Keratinocyte (primary cell): ENCODE results near the gene GALNT8. TPM values are rescaled to one million over a fixed set of nuclear protein-coding genes. Genes with fewer than 3 reads are reported as not detected.

ENCODE experiments used
- DNase-seq: peaks from one replicate; pipeline ENCODE4 v3.0.0-alpha.2; 2011; ENCODE audit warnings: low read depth, missing footprints, low spot score
- FAIRE-seq: peaks from 2 replicates; lab custom pipeline; 2011; peaks lifted over from hg19 to GRCh38; lab: Jason Lieb, UNC
- H2AFZ ChIP-seq: 2 replicates; pipeline ENCODE4 v1.6.0; 2012; ENCODE audit warnings: low read length, control low read depth, inconsistent platforms; ENCODE audit not compliant: control insufficient read depth
- H3K27ac ChIP-seq: 2 replicates; pipeline ENCODE4 v1.5.1; 2011; ENCODE audit warnings: low read length; ENCODE audit not compliant: control insufficient read depth, insufficient read depth
- H3K27me3 ChIP-seq: 3 replicates; pipeline ENCODE4 v1.6.0; 2011; ENCODE audit warnings: low read length; ENCODE audit not compliant: control insufficient read depth, insufficient read depth; ENCODE audit errors: extremely low read depth
- H3K36me3 ChIP-seq, 2 experiments: 2 replicates in 1 of 2; 3 replicates in 1 of 2; pipeline ENCODE4 v1.5.1; 2011; ENCODE audit warnings: low read length in 2 of 2, mild to moderate bottlenecking in 1 of 2; ENCODE audit not compliant: control insufficient read depth in 2 of 2, insufficient read depth in 2 of 2; ENCODE audit errors: extremely low read depth in 1 of 2
- H3K4me1 ChIP-seq: 3 replicates; pipeline ENCODE4 v1.5.1; 2011; ENCODE audit warnings: low read length; ENCODE audit not compliant: control insufficient read depth, insufficient read depth; ENCODE audit errors: extremely low read depth
- H3K4me2 ChIP-seq: 3 replicates; pipeline ENCODE4 v1.6.0; 2011; ENCODE audit warnings: low read depth, low read length; ENCODE audit not compliant: control insufficient read depth, insufficient read depth; ENCODE audit errors: extremely low read depth
- H3K4me3 ChIP-seq, 3 experiments: fragments of 200-600 bp in 1 of 3; sonication (generic) in 1 of 3; 2 replicates in 2 of 3; 3 replicates in 1 of 3; pipeline ENCODE4 v1.5.1; 2011 to 2016; ENCODE audit warnings: low read length in 3 of 3, mild to moderate bottlenecking in 3 of 3, control low read depth in 2 of 3, inconsistent platforms in 1 of 3, low read depth in 1 of 3, mixed read lengths in 1 of 3, mixed run types in 1 of 3, moderate library complexity in 1 of 3; ENCODE audit not compliant: control insufficient read depth in 2 of 3, insufficient read depth in 2 of 3; ENCODE audit errors: extremely low read depth in 1 of 3
- H3K79me2 ChIP-seq: 2 replicates; pipeline ENCODE4 v1.6.0; 2012; ENCODE audit warnings: low read length; ENCODE audit not compliant: control insufficient read depth, insufficient read depth
- H3K9ac ChIP-seq: 3 replicates; pipeline ENCODE4 v1.6.0; 2011; ENCODE audit warnings: low read length; ENCODE audit not compliant: control insufficient read depth, insufficient read depth; ENCODE audit errors: extremely low read depth
- H3K9me1 ChIP-seq: 3 replicates; pipeline ENCODE4 v1.6.0; 2011; ENCODE audit warnings: low read length; ENCODE audit not compliant: control insufficient read depth, insufficient read depth; ENCODE audit errors: extremely low read depth
- H3K9me3 ChIP-seq: 2 replicates; pipeline ENCODE4 v1.5.1; 2012; ENCODE audit warnings: low read depth, low read length; ENCODE audit not compliant: control insufficient read depth
- H4K20me1 ChIP-seq: 3 replicates; pipeline ENCODE4 v1.6.0; 2011; ENCODE audit warnings: low read length; ENCODE audit not compliant: control insufficient read depth, insufficient read depth; ENCODE audit errors: extremely low read depth
- EZH2 ChIP-seq: IDR thresholded peaks from one replicate; pipeline ENCODE4 v1.6.1; 2012; ENCODE audit warnings: inconsistent platforms, mild to moderate bottlenecking, low read length, moderate library complexity
- dilution Hi-C: fragments of 300-500 bp; cut with MboI; formaldehyde crosslinking; loops from one replicate; pipeline ENCODE4 v1.7.0; 2020; ENCODE audit warnings: low sequenced_read_pairs; ENCODE audit not compliant: extremely low pct_ligation_motif_present
- polyA plus RNA-seq, 5 experiments: library from polyadenylated mRNA; depleted of rRNA in 3 of 5; stranded (reverse) in 3 of 5; stranded (forward) in 1 of 5; unstranded in 1 of 5; fragments of >200 nt; gene quantifications; 1 replicate in 1 of 5; 2 replicates in 3 of 5; 3 replicates in 1 of 5; pipeline versions ENCODE4 v1.2.1 to v1.2.3, GENCODE V29; 2011 to 2012; ENCODE audit warnings: missing spikeins in 2 of 5, low read depth in 1 of 5, low replicate concordance in 1 of 5
- TF ChIP-seq, protein P1 (sequence below), 3 experiments: IDR thresholded peaks in 1 of 3; conservative IDR thresholded peaks in 1 of 3; optimal IDR thresholded peaks in 1 of 3; 2 replicates in 2 of 3; 3 replicates in 1 of 3; pipeline versions ENCODE3 to v1.5.1; 2011; ENCODE audit warnings: low read length in 3 of 3, mild to moderate bottlenecking in 3 of 3, moderate library complexity in 2 of 3, control low read depth in 1 of 3, inconsistent platforms in 1 of 3; ENCODE audit not compliant: insufficient read depth in 2 of 3; ENCODE audit errors: extremely low read depth in 1 of 3

The GALNT8 gene
- polyA plus RNA-seq, 1 donor (not counting 4 experiments of a cell fraction or from before 2014, with no cell fraction given): 0.10 TPM

DNA sequence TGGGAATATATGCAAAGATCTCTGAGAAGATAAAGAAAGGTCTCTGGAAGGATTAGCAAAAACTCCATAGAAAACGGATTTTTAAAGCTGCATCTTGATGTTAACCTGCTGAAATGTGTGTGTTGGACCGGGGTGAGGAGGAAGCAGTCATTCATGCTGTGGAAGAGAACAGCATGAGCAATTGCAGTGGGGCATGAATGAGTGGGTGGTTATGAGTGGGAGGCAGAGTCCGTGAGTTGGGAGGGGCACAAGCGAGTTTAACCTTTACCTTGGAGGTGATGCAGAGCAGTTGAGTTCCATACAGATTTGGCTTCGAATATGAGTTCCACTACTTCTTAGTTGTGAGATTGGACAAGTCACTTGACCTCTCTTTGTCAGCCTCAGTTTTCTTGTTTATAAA, 29.4 kb upstream of the GALNT8 start:
- H3K79me2 ChIP-seq: no peaks in the 10 kb centered on the region
- dilution Hi-C loops: no loop called here
- peaks cover 2 to 5% of the 10 kb centered on the region in 2 experiments for H3K36me3 ChIP-seq
- no peaks in the 10 kb centered on the region for H4K20me1 ChIP-seq
- no peaks in the 10 kb centered on the region for H3K9me1 ChIP-seq
- H3K9ac ChIP-seq: no peak overlapping the region
- FAIRE-seq (no peak), DNase-seq (no peak)
- H3K4me1 ChIP-seq: no peaks in the 10 kb centered on the region
- no peaks in the 10 kb centered on the region for H3K9me3 ChIP-seq
- no peak overlapping the region for H3K4me3 ChIP-seq
- no peaks in the 10 kb centered on the region for H3K27me3 ChIP-seq
- H3K4me2 ChIP-seq: no peak overlapping the region
- no peak for TF ChIP-seq EZH2
- TF ChIP-seq, protein P1, sequence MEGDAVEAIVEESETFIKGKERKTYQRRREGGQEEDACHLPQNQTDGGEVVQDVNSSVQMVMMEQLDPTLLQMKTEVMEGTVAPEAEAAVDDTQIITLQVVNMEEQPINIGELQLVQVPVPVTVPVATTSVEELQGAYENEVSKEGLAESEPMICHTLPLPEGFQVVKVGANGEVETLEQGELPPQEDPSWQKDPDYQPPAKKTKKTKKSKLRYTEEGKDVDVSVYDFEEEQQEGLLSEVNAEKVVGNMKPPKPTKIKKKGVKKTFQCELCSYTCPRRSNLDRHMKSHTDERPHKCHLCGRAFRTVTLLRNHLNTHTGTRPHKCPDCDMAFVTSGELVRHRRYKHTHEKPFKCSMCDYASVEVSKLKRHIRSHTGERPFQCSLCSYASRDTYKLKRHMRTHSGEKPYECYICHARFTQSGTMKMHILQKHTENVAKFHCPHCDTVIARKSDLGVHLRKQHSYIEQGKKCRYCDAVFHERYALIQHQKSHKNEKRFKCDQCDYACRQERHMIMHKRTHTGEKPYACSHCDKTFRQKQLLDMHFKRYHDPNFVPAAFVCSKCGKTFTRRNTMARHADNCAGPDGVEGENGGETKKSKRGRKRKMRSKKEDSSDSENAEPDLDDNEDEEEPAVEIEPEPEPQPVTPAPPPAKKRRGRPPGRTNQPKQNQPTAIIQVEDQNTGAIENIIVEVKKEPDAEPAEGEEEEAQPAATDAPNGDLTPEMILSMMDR (optimal IDR thresholded peaks at IDR 0.05 in 1 of 3, IDR thresholded peaks at IDR 0.05 in 1 of 3, conservative IDR thresholded peaks at IDR 0.05 in 1 of 3; ENCODE audit: extremely low read depth in 1 of 3, insufficient read depth in 2 of 3, low read length in 3 of 3): no peak
- H2AFZ ChIP-seq: no peak overlapping the region
- H3K27ac ChIP-seq: no peak overlapping the region

DNA sequence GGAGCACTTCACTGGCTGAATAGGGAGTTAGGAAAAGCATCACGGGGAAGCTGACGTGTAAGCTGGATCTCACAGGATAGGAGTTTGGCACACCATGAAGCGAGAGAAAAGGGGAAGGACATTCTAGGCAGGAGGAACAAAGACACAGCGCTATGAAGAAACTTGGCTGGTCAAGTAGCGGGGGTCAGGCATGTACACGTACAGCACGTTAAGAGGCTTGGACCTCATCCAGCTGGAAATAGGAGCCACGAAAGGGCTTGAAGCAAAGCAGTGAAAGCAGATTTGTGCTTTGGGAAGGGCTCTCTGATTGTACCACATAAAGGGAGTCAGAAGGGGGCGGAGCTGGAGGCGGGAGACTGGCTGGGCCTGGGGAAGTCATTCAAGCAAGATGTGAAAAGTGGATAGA, 19.6 kb upstream of the GALNT8 start:
- H3K36me3 ChIP-seq: no peaks in the 10 kb centered on the region
- no peak overlapping the region for H3K9ac ChIP-seq
- H3K4me1 ChIP-seq: no peaks in the 10 kb centered on the region
- no peak overlapping the region for H3K4me2 ChIP-seq
- TF ChIP-seq, protein P1 (optimal IDR thresholded peaks at IDR 0.05 in 1 of 3, IDR thresholded peaks at IDR 0.05 in 1 of 3, conservative IDR thresholded peaks at IDR 0.05 in 1 of 3; ENCODE audit: extremely low read depth in 1 of 3, insufficient read depth in 2 of 3, low read length in 3 of 3): no peak
- no peak for TF ChIP-seq EZH2
- DNase-seq (no peak), FAIRE-seq (no peak)
- no peak overlapping the region for H2AFZ ChIP-seq
- H4K20me1 ChIP-seq: no peaks in the 10 kb centered on the region
- no peaks in the 10 kb centered on the region for H3K9me1 ChIP-seq
- no peaks in the 10 kb centered on the region for H3K79me2 ChIP-seq
- no peaks in the 10 kb centered on the region for H3K9me3 ChIP-seq
- dilution Hi-C loops: no loop called here
- H3K27ac ChIP-seq: no peak overlapping the region
- no peak overlapping the region for H3K4me3 ChIP-seq
- H3K27me3 ChIP-seq: no peaks in the 10 kb centered on the region
